ENCODE measurements around the gene EMP1. TPM values are rescaled to one million over a fixed set of nuclear protein-coding genes. Genes with fewer than 3 reads are reported as not detected.

Gene EMP1
- total RNA-seq, 1 experiment from 2014 or later, result 0.63 TPM

DNA sequence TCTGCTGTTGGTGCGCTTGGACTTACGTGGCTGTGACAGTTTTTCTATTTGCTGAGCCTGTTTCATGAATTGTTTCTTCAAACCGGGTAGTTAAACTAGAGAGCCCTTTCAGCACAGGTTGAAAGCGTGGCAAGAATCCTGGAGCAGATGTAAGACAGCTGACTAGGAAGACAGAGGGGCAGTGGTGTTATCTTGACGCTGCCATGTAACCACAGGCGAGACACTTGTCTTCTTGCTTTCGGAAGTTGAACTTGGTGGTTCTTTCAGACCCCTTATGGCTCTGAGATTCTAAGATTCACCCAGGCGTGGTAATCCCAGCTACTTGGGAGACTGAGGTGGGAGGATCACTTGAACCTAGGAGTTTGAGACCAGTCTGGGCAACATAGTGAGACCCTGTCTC is 4.3 kb downstream of the EMP1 start:
- Histone ChIP-seq H4K91ac (ENCODE audit: insufficient read length, low read depth, low read length) (no peak overlapping the region), H2BK15ac (ENCODE audit: low read depth, low read length) (no peak overlapping the region), H3K4me1 (ENCODE audit: insufficient read depth, low read length) (peaks cover 18% of the 10 kb centered on the region), H3K23ac (ENCODE audit: insufficient read length, low read depth, low read length) (no peak overlapping the region), H2AFZ (ENCODE audit: low read length) (no peak overlapping the region), H3K27me3 (ENCODE audit: insufficient read depth, low read length) (no peaks in the 10 kb centered on the region), H2BK5ac (ENCODE audit: insufficient read length, low read length) (no peak overlapping the region), H4K5ac (ENCODE audit: insufficient read length, low read depth, low read length) (no peak overlapping the region), H2BK120ac (ENCODE audit: low read depth, low read length, poor library complexity, severe bottlenecking) (no peak overlapping the region), H3K56ac (ENCODE audit: insufficient read length, low read depth, low read length) (no peak overlapping the region), H3K27ac (ENCODE audit: insufficient read length, low read depth, low read length) (no peak overlapping the region), H4K8ac (replicated peaks; ENCODE audit: insufficient read length, low read depth, low read length) (no peak overlapping the region), H3K79me2 (ENCODE audit: insufficient read depth, low read length) (no peaks in the 10 kb centered on the region), H3K9ac (ENCODE audit: extremely low read depth, insufficient read length, low read length) (no peak overlapping the region), H3K79me1 (ENCODE audit: insufficient read depth, low read depth, low read length, poor library complexity, severe bottlenecking) (no peaks in the 10 kb centered on the region), H3K14ac (ENCODE audit: insufficient read depth, low read length) (no peak overlapping the region), H3K18ac (ENCODE audit: insufficient read length, low read depth, low read length) (no peak overlapping the region), H3K23me2 (ENCODE audit: insufficient read length, low read depth, low read length, poor library complexity, severe bottlenecking) (no peaks in the 10 kb centered on the region), H3K9me3 (ENCODE audit: control insufficient read depth, low read depth, low read length) (no peaks in the 10 kb centered on the region), H2AK5ac (ENCODE audit: insufficient read length, low read length) (no peak overlapping the region), H2BK20ac (ENCODE audit: low read depth, low read length, poor library complexity, severe bottlenecking) (no peak overlapping the region), H3T11ph (ENCODE audit: low read length) (no peak overlapping the region), H3K4ac (ENCODE audit: low read depth, low read length) (no peak overlapping the region), H4K20me1 (ENCODE audit: control insufficient read depth, insufficient read depth, insufficient read length) (no peaks in the 10 kb centered on the region), H3K4me2 (ENCODE audit: insufficient read depth, insufficient read length, low read length) (no peak overlapping the region), H2BK12ac (ENCODE audit: insufficient read length, low read depth, low read length) (no peak overlapping the region)
- Mint-ChIP-seq H3K27me3 (ENCODE audit: low read depth) (peaks cover 22% of the 10 kb centered on the region), H3K4me1 (peaks cover 52 to 69% of the 10 kb centered on the region in 2 experiments), H3K27ac (no peak overlapping the region), H3K36me3 (ENCODE audit: insufficient read depth in 1 of 3, low read depth in 3 of 3) (no peaks in the 10 kb centered on the region; a peak in 1 of 7 replicates), H3K9me3 (no peaks in the 10 kb centered on the region), H3K4me3 (no peak overlapping the region)
- no peak for DNase-seq
- TF ChIP-seq, protein P1, sequence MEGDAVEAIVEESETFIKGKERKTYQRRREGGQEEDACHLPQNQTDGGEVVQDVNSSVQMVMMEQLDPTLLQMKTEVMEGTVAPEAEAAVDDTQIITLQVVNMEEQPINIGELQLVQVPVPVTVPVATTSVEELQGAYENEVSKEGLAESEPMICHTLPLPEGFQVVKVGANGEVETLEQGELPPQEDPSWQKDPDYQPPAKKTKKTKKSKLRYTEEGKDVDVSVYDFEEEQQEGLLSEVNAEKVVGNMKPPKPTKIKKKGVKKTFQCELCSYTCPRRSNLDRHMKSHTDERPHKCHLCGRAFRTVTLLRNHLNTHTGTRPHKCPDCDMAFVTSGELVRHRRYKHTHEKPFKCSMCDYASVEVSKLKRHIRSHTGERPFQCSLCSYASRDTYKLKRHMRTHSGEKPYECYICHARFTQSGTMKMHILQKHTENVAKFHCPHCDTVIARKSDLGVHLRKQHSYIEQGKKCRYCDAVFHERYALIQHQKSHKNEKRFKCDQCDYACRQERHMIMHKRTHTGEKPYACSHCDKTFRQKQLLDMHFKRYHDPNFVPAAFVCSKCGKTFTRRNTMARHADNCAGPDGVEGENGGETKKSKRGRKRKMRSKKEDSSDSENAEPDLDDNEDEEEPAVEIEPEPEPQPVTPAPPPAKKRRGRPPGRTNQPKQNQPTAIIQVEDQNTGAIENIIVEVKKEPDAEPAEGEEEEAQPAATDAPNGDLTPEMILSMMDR (conservative IDR thresholded peaks at IDR 0.05), result no peak
- whole genome bisulfite sequencing (ENCODE audit: extremely low coverage, insufficient read length, low lambda C conversion rate), result no CpG with 5 or more reads among the region's 8 CpGs

Data from H9 (cell line).